Neural progenitor cell (in vitro differentiated cells): Measurements from ENCODE around the gene SERPINA12.

ENCODE experiments used
- CTCF ChIP-seq: fragments of 200-600 bp; sonication (generic); IDR thresholded peaks from 2 replicates; pipeline ENCODE4 v1.5.1; 2017; ENCODE audit warnings: antibody characterized with exemption, mild to moderate bottlenecking
- EZH2 ChIP-seq: fragments of 200-600 bp; sonication (generic); IDR thresholded peaks from 2 replicates; pipeline ENCODE4 v1.6.1; 2017; ENCODE audit warnings: antibody characterized with exemption, mild to moderate bottlenecking, moderate library complexity
- EZH2phosphoT487 ChIP-seq: fragments of 200-600 bp; sonication (generic); IDR thresholded peaks from 2 replicates; pipeline ENCODE4 v1.6.1; 2017; ENCODE audit warnings: antibody characterized with exemption

- no peak for TF ChIP-seq CTCF
- no peak for TF ChIP-seq EZH2phosphoT487
- no peak for TF ChIP-seq EZH2
Observed at GRCh38 chr14:94523265-94523664, 14.0 kb upstream of the SERPINA12 start.
